Breast epithelium (tissue), 4 donors: ENCODE results near the gene COLEC11. TPM values are rescaled to one million over a fixed set of nuclear protein-coding genes. Genes with fewer than 3 reads are reported as not detected.

Source experiments
- DNase-seq, 2 donors: peaks; one replicate each; pipeline ENCODE4 v3.0.0-alpha.2; 2019; ENCODE audit warnings: low spot score in 2 of 2
- H3K27ac ChIP-seq, 2 donors: fragments of 200-600 bp; sonication (generic) in 1 of 2; one replicate each; pipeline ENCODE4 v1.5.1; 2016 to 2019; ENCODE audit warnings: mild to moderate bottlenecking in 1 of 2
- H3K27me3 ChIP-seq, 2 donors: fragments of 200-600 bp; sonication (generic) in 1 of 2; one replicate each; pipeline versions ENCODE4 v1.5.1 to v1.6.0; 2017 to 2019; ENCODE audit warnings: control low read depth in 1 of 2, mild to moderate bottlenecking in 1 of 2
- H3K36me3 ChIP-seq: fragments of 200-600 bp; one replicate; pipeline ENCODE4 v1.5.1; 2019
- H3K4me1 ChIP-seq, 2 donors: fragments of 200-600 bp; sonication (generic); one replicate each; pipeline ENCODE4 v1.5.1; 2016 to 2019; ENCODE audit warnings: control low read depth in 1 of 2
- H3K4me3 ChIP-seq, 3 donors: fragments of 200-600 bp; sonication (generic); 1 replicate in 2 of 3; 2 replicates in 1 of 3; pipeline ENCODE4 v1.5.1; 2016 to 2019; ENCODE audit warnings: mild to moderate bottlenecking in 3 of 3, moderate library complexity in 2 of 3
- H3K9me3 ChIP-seq, 2 donors: fragments of 200-600 bp; sonication (generic) in 1 of 2; one replicate each; pipeline ENCODE4 v1.5.1; 2016 to 2019; ENCODE audit warnings: control low read depth in 1 of 2
- POLR2A ChIP-seq: fragments of 450-650 bp; IDR thresholded peaks from one replicate; pipeline ENCODE4 v1.6.1; 2016; ENCODE audit warnings: antibody characterized with exemption, mild to moderate bottlenecking, moderate library complexity
- POLR2AphosphoS5 ChIP-seq, 3 donors: sonication (generic); formaldehyde crosslinking; IDR thresholded peaks; one replicate each; pipeline ENCODE4 v1.6.1; 2017; ENCODE audit warnings: antibody characterized with exemption in 3 of 3
- intact Hi-C: fragments of 100-400 bp; cut with DNase I; formaldehyde crosslinking; loops from one replicate; pipeline ENCODE4 v1.15.1; 2023; ENCODE audit warnings: low total_unique reads
- total RNA-seq, 3 donors: library from RNA; depleted of rRNA; stranded (reverse); fragments of >200 nt; gene quantifications; one replicate each; pipeline ENCODE4 v1.1.0, GENCODE V29; 2016
- TF ChIP-seq, protein P1 (sequence below), 3 donors: fragments of 450-650 bp; IDR thresholded peaks; one replicate each; pipeline ENCODE4 v1.5.1; 2016 to 2017; ENCODE audit warnings: antibody characterized with exemption in 3 of 3, mild to moderate bottlenecking in 3 of 3, moderate library complexity in 3 of 3

The COLEC11 gene
- total RNA-seq, 3 donors from 2014 or later: 0.33 to 1.9 (median 1.0) TPM

DNA sequence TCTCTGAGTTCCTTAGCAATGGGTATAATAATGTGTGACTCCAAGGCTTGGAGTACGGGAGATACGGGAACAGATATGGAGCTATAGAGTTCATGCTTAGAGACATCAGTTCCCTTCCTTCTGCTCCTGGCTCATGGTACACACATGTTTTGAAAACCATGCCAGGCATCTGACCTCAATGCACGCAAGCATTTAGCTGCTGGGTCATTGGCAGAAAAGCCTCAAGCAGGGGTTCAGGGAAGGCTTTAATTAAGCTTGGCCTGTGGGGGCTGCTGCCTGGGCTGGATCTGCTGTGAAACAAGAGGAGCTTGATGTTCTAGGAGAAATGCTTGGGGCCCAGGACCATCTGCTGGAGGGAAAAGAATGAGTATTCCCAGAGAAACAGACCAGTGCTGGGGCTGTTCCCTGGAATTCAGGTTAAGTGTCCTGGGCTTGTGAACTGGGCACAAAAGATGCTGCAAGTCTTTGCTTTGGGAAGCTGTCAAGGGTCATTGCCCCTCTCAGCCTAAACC lies 66.3 kb downstream of the COLEC11 start:
- Histone ChIP-seq H3K4me1 (no peaks in the 10 kb centered on the region), H3K27ac (no peak overlapping the region), H3K36me3 (no peaks in the 10 kb centered on the region), H3K4me3 (no peak overlapping the region), H3K27me3 (no peaks in the 10 kb centered on the region), H3K9me3 (no peaks in the 10 kb centered on the region)
- TF ChIP-seq, protein P1, sequence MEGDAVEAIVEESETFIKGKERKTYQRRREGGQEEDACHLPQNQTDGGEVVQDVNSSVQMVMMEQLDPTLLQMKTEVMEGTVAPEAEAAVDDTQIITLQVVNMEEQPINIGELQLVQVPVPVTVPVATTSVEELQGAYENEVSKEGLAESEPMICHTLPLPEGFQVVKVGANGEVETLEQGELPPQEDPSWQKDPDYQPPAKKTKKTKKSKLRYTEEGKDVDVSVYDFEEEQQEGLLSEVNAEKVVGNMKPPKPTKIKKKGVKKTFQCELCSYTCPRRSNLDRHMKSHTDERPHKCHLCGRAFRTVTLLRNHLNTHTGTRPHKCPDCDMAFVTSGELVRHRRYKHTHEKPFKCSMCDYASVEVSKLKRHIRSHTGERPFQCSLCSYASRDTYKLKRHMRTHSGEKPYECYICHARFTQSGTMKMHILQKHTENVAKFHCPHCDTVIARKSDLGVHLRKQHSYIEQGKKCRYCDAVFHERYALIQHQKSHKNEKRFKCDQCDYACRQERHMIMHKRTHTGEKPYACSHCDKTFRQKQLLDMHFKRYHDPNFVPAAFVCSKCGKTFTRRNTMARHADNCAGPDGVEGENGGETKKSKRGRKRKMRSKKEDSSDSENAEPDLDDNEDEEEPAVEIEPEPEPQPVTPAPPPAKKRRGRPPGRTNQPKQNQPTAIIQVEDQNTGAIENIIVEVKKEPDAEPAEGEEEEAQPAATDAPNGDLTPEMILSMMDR (IDR thresholded peaks at IDR 0.05): no peak
- TF ChIP-seq POLR2AphosphoS5 (IDR thresholded peaks at IDR 0.05) (no peak), POLR2A (no peak)
- intact Hi-C loops: no loop called here
- DNase-seq: peak in 1 of 2 donors; percentile 15

DNA sequence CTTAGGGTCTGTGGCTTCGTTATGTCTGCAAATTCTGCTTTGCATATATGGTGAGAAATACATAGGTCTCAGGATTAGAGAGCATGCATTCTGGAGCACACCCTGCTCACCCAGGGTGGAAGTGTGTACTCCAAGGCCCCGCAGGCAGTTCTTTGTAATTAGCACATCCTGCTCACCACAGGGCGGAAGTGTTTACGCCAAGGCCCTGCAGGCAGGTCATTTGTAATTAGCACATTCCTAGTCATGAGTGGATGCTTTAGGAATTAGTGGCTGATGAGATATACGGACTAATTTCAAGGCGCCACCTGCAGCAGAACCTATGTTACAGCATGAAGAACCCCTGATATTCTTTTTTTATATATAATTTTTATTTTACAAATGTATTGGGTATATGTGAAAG lies 67.3 kb downstream of the COLEC11 start:
- Histone ChIP-seq H3K27me3 (no peaks in the 10 kb centered on the region), H3K36me3 (no peaks in the 10 kb centered on the region), H3K4me3 (no peak overlapping the region), H3K4me1 (no peaks in the 10 kb centered on the region), H3K27ac (no peak overlapping the region), H3K9me3 (no peaks in the 10 kb centered on the region)
- DNase-seq: peak in 1 of 2 donors; percentile 15
- intact Hi-C loops: no loop called here
- TF ChIP-seq, protein P1 (IDR thresholded peaks at IDR 0.05): no peak
- TF ChIP-seq POLR2A (no peak), POLR2AphosphoS5 (IDR thresholded peaks at IDR 0.05) (no peak)

DNA sequence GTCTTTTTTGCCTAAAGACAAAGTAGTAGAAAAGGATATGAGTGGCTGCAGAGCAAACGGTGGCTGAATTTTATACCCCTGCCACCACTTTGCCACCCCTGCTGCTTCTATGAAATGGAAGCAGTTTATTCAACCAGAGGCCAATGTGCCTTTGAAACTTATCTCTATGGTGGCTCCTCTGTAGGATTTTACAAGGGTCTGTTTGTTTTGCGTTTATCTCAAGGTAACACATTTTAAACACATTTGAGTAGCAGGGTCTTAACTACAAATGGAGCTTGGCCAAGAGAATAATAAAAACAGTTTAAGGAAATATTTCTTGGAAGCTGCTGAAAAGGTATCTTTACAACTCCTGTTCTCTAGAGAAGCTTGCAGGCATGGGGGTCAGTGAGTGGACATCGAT lies 69.2 kb downstream of the COLEC11 start:
- H3K36me3 ChIP-seq: no peaks in the 10 kb centered on the region
- no peak overlapping the region for H3K27ac ChIP-seq
- TF ChIP-seq POLR2A (no peak), POLR2AphosphoS5 (IDR thresholded peaks at IDR 0.05) (no peak)
- TF ChIP-seq, protein P1 (IDR thresholded peaks at IDR 0.05): no peak
- no peaks in the 10 kb centered on the region for H3K9me3 ChIP-seq
- intact Hi-C loops: no loop called here
- no peak overlapping the region for H3K4me3 ChIP-seq
- no peaks in the 10 kb centered on the region for H3K4me1 ChIP-seq
- DNase-seq: no peak
- no peaks in the 10 kb centered on the region for H3K27me3 ChIP-seq

DNA sequence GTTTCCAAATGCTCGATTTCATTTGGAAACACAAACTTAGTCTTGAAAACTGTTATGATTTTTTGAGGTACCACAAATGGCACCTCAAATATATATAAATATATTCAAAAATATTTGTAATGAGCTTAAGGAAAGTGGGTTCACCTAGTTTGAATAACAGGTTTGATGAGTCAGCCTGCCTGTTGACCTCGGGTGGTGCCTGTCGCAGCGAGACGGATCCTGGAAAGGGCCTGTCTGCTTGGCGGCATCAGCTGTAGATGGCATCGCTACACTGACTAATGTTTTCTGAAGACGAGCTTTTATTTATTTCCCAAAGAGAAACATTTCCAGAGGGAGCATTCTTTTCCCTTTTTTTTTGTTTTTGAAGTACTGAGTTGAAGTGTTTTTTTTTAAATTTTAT lies 70.0 kb downstream of the COLEC11 start:
- H3K4me3 ChIP-seq: no peak overlapping the region
- no peaks in the 10 kb centered on the region for H3K27me3 ChIP-seq
- TF ChIP-seq, protein P1 (IDR thresholded peaks at IDR 0.05): no peak
- TF ChIP-seq POLR2A (no peak), POLR2AphosphoS5 (IDR thresholded peaks at IDR 0.05) (no peak)
- DNase-seq: no peak
- no peaks in the 10 kb centered on the region for H3K36me3 ChIP-seq
- H3K9me3 ChIP-seq: no peaks in the 10 kb centered on the region
- no peaks in the 10 kb centered on the region for H3K4me1 ChIP-seq
- intact Hi-C loops: no loop called here
- no peak overlapping the region for H3K27ac ChIP-seq

DNA sequence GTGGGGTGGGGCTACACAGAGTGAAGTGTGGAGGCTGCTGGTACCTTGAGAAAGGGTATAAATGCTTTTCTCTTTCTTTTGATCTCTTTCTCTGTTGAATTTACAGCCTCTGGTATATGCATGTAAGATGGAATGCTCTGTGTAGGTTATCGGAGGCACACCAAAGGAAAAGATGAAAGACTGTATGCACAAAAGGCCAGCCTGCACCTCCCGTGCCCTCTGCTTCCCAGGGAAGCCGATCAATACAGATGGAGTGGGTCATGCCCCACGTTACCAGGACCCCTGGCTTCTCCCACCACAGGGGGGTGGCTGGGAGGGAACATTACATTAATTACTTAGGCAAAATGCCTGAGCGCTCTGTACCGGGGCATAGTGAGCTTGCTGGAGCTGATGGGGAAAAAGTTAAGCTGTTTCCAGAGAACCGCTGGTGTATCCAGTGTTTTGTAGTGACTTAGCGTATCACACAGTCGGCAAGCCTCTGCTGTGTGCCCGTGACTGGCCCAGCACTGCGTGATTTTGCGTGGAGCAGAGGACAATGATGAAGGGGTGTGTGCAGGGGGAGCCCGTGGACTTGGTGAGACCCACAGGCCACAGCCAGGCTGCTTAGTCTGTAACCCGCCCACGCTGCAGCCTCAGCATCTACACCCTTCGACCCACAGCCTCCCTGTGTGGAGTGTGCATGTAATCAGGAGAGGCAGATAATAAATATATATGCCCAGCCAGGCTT lies 71.1 kb downstream of the COLEC11 start:
- Histone ChIP-seq H3K9me3 (no peaks in the 10 kb centered on the region), H3K27ac (no peak overlapping the region), H3K27me3 (no peaks in the 10 kb centered on the region), H3K4me3 (no peak overlapping the region), H3K4me1 (no peaks in the 10 kb centered on the region), H3K36me3 (no peaks in the 10 kb centered on the region)
- no peak for DNase-seq
- intact Hi-C loops: no loop called here
- TF ChIP-seq POLR2AphosphoS5 (IDR thresholded peaks at IDR 0.05) (no peak), POLR2A (no peak)
- TF ChIP-seq, protein P1 (IDR thresholded peaks at IDR 0.05): no peak
